Naive B cell (primary cell): ENCODE results near the gene CD244. TPM values are rescaled to one million over a fixed set of nuclear protein-coding genes. Genes with fewer than 3 reads are reported as not detected.

ENCODE experiments used
- ATAC-seq, 2 donors: fragments of 150-1000 bp; cut with Tn5 transposase; 2 replicates each; pipeline ENCODE4 v1.10.0; 2021; ENCODE audit warnings: low read depth in 2 of 2, mild to moderate bottlenecking in 2 of 2, moderate library complexity in 2 of 2
- DNase-seq: peaks from one replicate; pipeline ENCODE4 v3.0.0; 2022
- H3K27ac Mint-ChIP-seq, 6 donors: one replicate each; pipeline ENCODE4 v1.8.0; 2020 to 2022; ENCODE audit warnings: mild to moderate bottlenecking in 6 of 6, mixed read lengths in 6 of 6, moderate library complexity in 5 of 6, inconsistent platforms in 2 of 6
- H3K27me3 Mint-ChIP-seq, 3 donors: one replicate each; pipeline ENCODE4 v1.8.0; 2021 to 2022; ENCODE audit warnings: mixed read lengths in 3 of 3, mild to moderate bottlenecking in 1 of 3
- H3K36me3 Mint-ChIP-seq, 2 donors: one replicate each; pipeline ENCODE4 v1.8.0; 2020 to 2022; ENCODE audit warnings: mixed read lengths in 2 of 2, inconsistent platforms in 1 of 2, mild to moderate bottlenecking in 1 of 2
- H3K4me1 Mint-ChIP-seq, 3 donors: one replicate each; pipeline ENCODE4 v1.8.0; 2020 to 2022; ENCODE audit warnings: mixed read lengths in 3 of 3, inconsistent platforms in 1 of 3, mild to moderate bottlenecking in 1 of 3, moderate library complexity in 1 of 3
- H3K4me3 Mint-ChIP-seq, 8 donors: one replicate each; pipeline ENCODE4 v1.8.0; 2020 to 2022; ENCODE audit warnings: mild to moderate bottlenecking in 8 of 8, mixed read lengths in 8 of 8, moderate library complexity in 8 of 8, inconsistent platforms in 2 of 8
- H3K9me3 Mint-ChIP-seq, 7 donors: one replicate each; pipeline ENCODE4 v1.8.0; 2020 to 2022; ENCODE audit warnings: mixed read lengths in 7 of 7, mild to moderate bottlenecking in 5 of 7, inconsistent platforms in 2 of 7, moderate library complexity in 1 of 7
- polyA plus RNA-seq, 6 donors: library from polyadenylated mRNA; unstranded; fragments of 300-500 nt; fragmentation: Illumina TruSeq; gene quantifications; one replicate each; pipeline ENCODE4 v1.2.3, GENCODE V29; 2021; ENCODE audit warnings: low read depth in 6 of 6

Gene CD244
- polyA plus RNA-seq, 6 donors from 2014 or later = 0.32 to 0.97 (median 0.71) TPM; not detected in 1

- Mint-ChIP-seq H3K4me1 (peaks cover 54 to 57% (median 54%) of the 10 kb centered on the region in 3 donors), H3K36me3 (peaks cover 45 to 68% of the 10 kb centered on the region in 2 donors), H3K4me3 (no peak overlapping the region), H3K27ac (peak overlapping the region in 2 of 6 donors; percentile 54 to 84), H3K27me3 (no peaks in the 10 kb centered on the region), H3K9me3 (peaks cover 9 to 26% (median 18%) of the 10 kb centered on the region in 7 donors)
- DNase-seq (no peak), ATAC-seq (no peak)
These were observed 52.2 kb downstream of the CD244 start for GRCh38 chr1:160810486-160810885.

DNA sequence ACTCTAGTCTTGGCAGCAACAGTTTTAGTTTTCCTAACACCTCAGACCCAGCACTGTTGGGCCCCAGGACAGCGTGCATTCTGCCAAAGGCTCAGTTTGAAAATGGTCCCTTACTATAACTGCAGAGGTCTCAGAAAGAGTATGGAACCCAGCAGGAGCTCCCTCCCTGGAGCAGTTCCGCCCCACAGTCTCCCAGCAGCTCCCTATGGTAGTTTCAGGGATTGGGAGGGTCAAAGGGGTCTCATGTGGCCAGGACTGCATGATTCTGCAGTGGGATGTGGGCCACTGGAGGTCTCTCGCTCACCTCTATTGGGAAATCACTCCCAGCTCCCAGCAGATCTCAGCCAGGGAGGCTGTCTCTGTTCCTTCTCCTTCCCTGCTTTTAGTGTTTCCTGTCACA, 54.4 kb downstream of the CD244 start:
- H3K4me3 Mint-ChIP-seq = peak overlapping the region in 3 of 8 donors; percentile 14 to 19 (median 15)
- peaks cover 46 to 71% (median 70%) of the 10 kb centered on the region in 3 donors for H3K4me1 Mint-ChIP-seq
- ATAC-seq = no peak
- no peaks in the 10 kb centered on the region for H3K27me3 Mint-ChIP-seq
- H3K36me3 Mint-ChIP-seq = peaks cover 46 to 67% of the 10 kb centered on the region in 2 donors
- peak overlapping the region in 4 of 6 donors; percentile 43 to 67 (median 62) for H3K27ac Mint-ChIP-seq
- peaks cover 10 to 40% (median 26%) of the 10 kb centered on the region in 7 donors for H3K9me3 Mint-ChIP-seq
- no peak for DNase-seq

- peak overlapping the region in 4 of 6 donors; percentile 40 to 88 (median 76) for H3K27ac Mint-ChIP-seq
- ATAC-seq (peak in 1 of 2 donors; percentile 36), DNase-seq (no peak)
- H3K4me1 Mint-ChIP-seq = peaks cover 45 to 75% (median 71%) of the 10 kb centered on the region in 3 donors
- H3K36me3 Mint-ChIP-seq = peaks cover 49 to 64% of the 10 kb centered on the region in 2 donors
- no peaks in the 10 kb centered on the region for H3K27me3 Mint-ChIP-seq
- peaks cover 10 to 40% (median 26%) of the 10 kb centered on the region in 7 donors for H3K9me3 Mint-ChIP-seq
- H3K4me3 Mint-ChIP-seq = peak overlapping the region in 1 of 8 donors; percentile 47
These were observed 54.9 kb downstream of the CD244 start for GRCh38 chr1:160807738-160808137.

GRCh38 chr1:160807247-160807646, 55.4 kb downstream of the CD244 start:
- peak overlapping the region in 5 of 6 donors; percentile 36 to 88 (median 83) for H3K27ac Mint-ChIP-seq
- H3K4me3 Mint-ChIP-seq = peak overlapping the region in 1 of 8 donors; percentile 47
- H3K9me3 Mint-ChIP-seq = peaks cover 10 to 40% (median 26%) of the 10 kb centered on the region in 7 donors
- no peaks in the 10 kb centered on the region for H3K27me3 Mint-ChIP-seq
- ATAC-seq (no peak), DNase-seq (no peak)
- H3K36me3 Mint-ChIP-seq = peaks cover 52 to 65% of the 10 kb centered on the region in 2 donors
- peaks cover 47 to 77% (median 73%) of the 10 kb centered on the region in 3 donors for H3K4me1 Mint-ChIP-seq

- H3K4me1 Mint-ChIP-seq = peaks cover 43 to 73% (median 70%) of the 10 kb centered on the region in 3 donors
- peak overlapping the region in 3 of 6 donors; percentile 57 to 88 (median 83) for H3K27ac Mint-ChIP-seq
- ATAC-seq (no peak), DNase-seq (no peak)
- peaks cover 50 to 61% of the 10 kb centered on the region in 2 donors for H3K36me3 Mint-ChIP-seq
- peak overlapping the region in 1 of 8 donors; percentile 36 for H3K4me3 Mint-ChIP-seq
- no peaks in the 10 kb centered on the region for H3K27me3 Mint-ChIP-seq
- peaks cover 10 to 40% (median 26%) of the 10 kb centered on the region in 7 donors for H3K9me3 Mint-ChIP-seq
These were observed 55.9 kb downstream of the CD244 start for GRCh38 chr1:160806784-160807183.

GRCh38 chr1:160806109-160806665, 56.5 kb downstream of the CD244 start:
- H3K27ac Mint-ChIP-seq = peak overlapping the region in 3 of 6 donors; percentile 75 to 88 (median 83)
- H3K4me1 Mint-ChIP-seq = peaks cover 41 to 73% (median 69%) of the 10 kb centered on the region in 3 donors
- DNase-seq (no peak), ATAC-seq (no peak)
- H3K27me3 Mint-ChIP-seq = no peaks in the 10 kb centered on the region
- peak overlapping the region in 2 of 8 donors; percentile 7 to 36 for H3K4me3 Mint-ChIP-seq
- peaks cover 47 to 60% of the 10 kb centered on the region in 2 donors for H3K36me3 Mint-ChIP-seq
- H3K9me3 Mint-ChIP-seq = peaks cover 10 to 40% (median 26%) of the 10 kb centered on the region in 7 donors

DNA sequence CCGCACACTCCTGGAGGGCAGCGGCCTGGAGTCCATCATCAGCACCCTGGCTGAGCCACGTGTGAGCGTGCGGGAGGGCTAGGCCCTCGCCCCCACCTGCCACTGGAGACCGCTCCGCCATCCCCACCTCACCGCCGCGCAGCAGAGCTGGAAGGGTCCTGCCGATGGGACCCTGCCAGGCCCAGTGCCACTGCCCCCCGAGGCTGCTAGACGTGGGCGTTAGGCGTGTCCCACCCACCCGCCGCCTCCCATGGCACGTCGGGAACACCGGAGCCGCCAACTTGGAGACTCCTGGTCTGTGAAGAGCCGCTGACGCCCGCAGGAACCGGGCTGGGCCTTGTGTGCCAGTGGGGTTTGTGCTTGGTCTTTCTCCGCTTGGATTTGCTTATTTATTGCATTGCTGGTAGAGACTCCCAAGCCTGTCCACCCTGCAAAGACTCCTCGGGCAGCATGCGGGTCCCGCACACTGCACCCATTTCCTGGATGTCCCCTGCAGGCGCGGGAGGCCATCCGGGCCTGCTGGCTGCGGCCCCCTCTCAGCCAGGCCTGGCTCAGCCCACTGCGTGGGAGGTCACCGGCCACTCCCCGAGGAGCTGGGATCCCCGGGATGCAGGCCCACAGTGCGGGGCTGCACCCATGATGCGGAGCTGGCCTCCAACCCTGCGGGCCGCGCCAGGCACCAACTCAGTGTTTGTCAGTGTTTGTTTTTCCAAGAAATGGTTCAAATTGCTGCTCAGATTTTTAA, 60.7 kb downstream of the CD244 start:
- Mint-ChIP-seq H3K9me3 (peaks cover 9 to 30% (median 21%) of the 10 kb centered on the region in 7 donors), H3K27me3 (no peaks in the 10 kb centered on the region), H3K36me3 (peaks cover 46 to 72% of the 10 kb centered on the region in 2 donors), H3K4me3 (peak overlapping the region in 2 of 8 donors; percentile 4 to 87), H3K4me1 (peaks cover 66 to 87% (median 83%) of the 10 kb centered on the region in 3 donors), H3K27ac (peak overlapping the region in 1 of 6 donors; percentile 100)
- ATAC-seq (no peak), DNase-seq (no peak)

- Mint-ChIP-seq H3K9me3 (peaks cover 4 to 18% (median 9%) of the 10 kb centered on the region in 7 donors), H3K36me3 (peaks cover 34 to 60% of the 10 kb centered on the region in 2 donors), H3K4me3 (peak overlapping the region; percentile 67 to 98 (median 89)), H3K27me3 (no peaks in the 10 kb centered on the region), H3K27ac (peak overlapping the region; percentile 44 to 100 (median 93)), H3K4me1 (peaks cover 65 to 88% (median 83%) of the 10 kb centered on the region in 3 donors)
- DNase-seq = peak; percentile 40
- ATAC-seq = peak; percentile 27 to 38
These were observed 61.9 kb downstream of the CD244 start for GRCh38 chr1:160800645-160801408.

GRCh38 chr1:160800142-160800541, 62.5 kb downstream of the CD244 start:
- Mint-ChIP-seq H3K36me3 (peaks cover 27 to 53% of the 10 kb centered on the region in 2 donors), H3K27me3 (no peaks in the 10 kb centered on the region), H3K9me3 (peaks cover 0 to 12% (median 4%) of the 10 kb centered on the region in 7 donors), H3K4me3 (peak overlapping the region; percentile 87 to 98 (median 92)), H3K4me1 (peaks cover 66 to 88% (median 88%) of the 10 kb centered on the region in 3 donors), H3K27ac (peak overlapping the region; percentile 76 to 100 (median 96))
- no peak for ATAC-seq
- DNase-seq = no peak

GRCh38 chr1:160799641-160800040, 63.0 kb downstream of the CD244 start:
- DNase-seq = no peak
- H3K9me3 Mint-ChIP-seq = peaks cover 0 to 7% (median 2%) of the 10 kb centered on the region in 7 donors
- H3K27me3 Mint-ChIP-seq = no peaks in the 10 kb centered on the region
- H3K4me3 Mint-ChIP-seq = peak overlapping the region; percentile 87 to 98 (median 92)
- H3K27ac Mint-ChIP-seq = peak overlapping the region; percentile 88 to 100 (median 100)
- H3K36me3 Mint-ChIP-seq = peaks cover 22 to 48% of the 10 kb centered on the region in 2 donors
- no peak for ATAC-seq
- peaks cover 71 to 88% (median 86%) of the 10 kb centered on the region in 3 donors for H3K4me1 Mint-ChIP-seq

GRCh38 chr1:160798439-160798838, 64.2 kb downstream of the CD244 start:
- Mint-ChIP-seq H3K27ac (peak overlapping the region; percentile 99 to 100 (median 100)), H3K4me3 (peak overlapping the region; percentile 87 to 98 (median 94)), H3K27me3 (no peaks in the 10 kb centered on the region), H3K4me1 (peaks cover 74 to 86% (median 82%) of the 10 kb centered on the region in 3 donors), H3K36me3 (peaks cover 14 to 40% of the 10 kb centered on the region in 2 donors), H3K9me3 (peaks cover 0 to 2% (median 0%) of the 10 kb centered on the region in 7 donors)
- DNase-seq (no peak), ATAC-seq (no peak)

GRCh38 chr1:160797861-160798273, 64.8 kb downstream of the CD244 start:
- Mint-ChIP-seq H3K27ac (peak overlapping the region; percentile 99 to 100 (median 100)), H3K4me3 (peak overlapping the region; percentile 87 to 98 (median 94)), H3K4me1 (peaks cover 73 to 85% (median 84%) of the 10 kb centered on the region in 3 donors), H3K36me3 (peaks cover 13 to 39% of the 10 kb centered on the region in 2 donors), H3K9me3 (peaks cover 0 to 2% (median 0%) of the 10 kb centered on the region in 7 donors), H3K27me3 (no peaks in the 10 kb centered on the region)
- DNase-seq = peak; percentile 52
- peak; percentile 15 to 18 for ATAC-seq
